ENCODE data around the gene DNER. TPM values are rescaled to one million over a fixed set of nuclear protein-coding genes. Genes with fewer than 3 reads are reported as not detected.

The DNER gene
- total RNA-seq, 1 experiment from 2014 or later, result 2.9 TPM

- Histone ChIP-seq H3K79me2 (ENCODE audit: insufficient read depth, low read length) (no peaks in the 10 kb centered on the region), H2AFZ (ENCODE audit: low read depth, low read length, poor library complexity, severe bottlenecking) (no peak overlapping the region), H3K4me2 (ENCODE audit: low read length) (no peak overlapping the region), H4K20me1 (ENCODE audit: insufficient read depth) (no peaks in the 10 kb centered on the region), H3K27ac (ENCODE audit: low read depth, low read length) (no peak overlapping the region), H3K9me2 (ENCODE audit: insufficient read depth) (no peaks in the 10 kb centered on the region), H3K4me1 (ENCODE audit: control insufficient read depth in 1 of 2, insufficient read depth in 2 of 2, low read length in 2 of 2) (no peaks in the 10 kb centered on the region), H3K9me3 (ENCODE audit: control insufficient read depth in 1 of 2, insufficient read depth in 1 of 2, low read depth in 1 of 2, low read length in 2 of 2) (no peaks in the 10 kb centered on the region), H3K4me3 (replicated peaks in 1 of 2; ENCODE audit: low read depth in 1 of 2, low read length in 2 of 2) (no peak overlapping the region), H3K9ac (ENCODE audit: low read length) (no peak overlapping the region), H3K27me3 (ENCODE audit: insufficient read depth, low read length) (no peaks in the 10 kb centered on the region), H3K36me3 (ENCODE audit: control insufficient read depth in 1 of 2, insufficient read depth in 2 of 2, low read length in 2 of 2) (no peaks in the 10 kb centered on the region)
- no TSS peak for BruUV-seq (replicated peaks)
- CTCF ChIA-PET, result no interaction called here
- RAD21 ChIA-PET (ENCODE audit: low non-redundant PET in 1 of 2, low total read pairs in 2 of 2, uncharacterized antibody in 2 of 2, unreplicated experiment in 2 of 2), result no interaction called here
- no peak for TF ChIP-seq JUND (IDR thresholded peaks at IDR 0.05)
- TF ChIP-seq RAD21 (IDR thresholded peaks at IDR 0.05; ENCODE audit: low read depth), result no peak
- TF ChIP-seq CBX3 (IDR thresholded peaks at IDR 0.05; ENCODE audit: low read depth), result no peak
- TF ChIP-seq SRF (IDR thresholded peaks at IDR 0.05; ENCODE audit: low read depth), result no peak
- no peak for TF ChIP-seq POLR2A (IDR thresholded peaks at IDR 0.05; ENCODE audit: borderline replicate concordance, extremely low read depth, insufficient read depth, insufficient read length)
- TF ChIP-seq SP1 (IDR thresholded peaks at IDR 0.05; ENCODE audit: low read depth), result no peak
- TF ChIP-seq SIN3A (IDR thresholded peaks at IDR 0.05; ENCODE audit: low read depth), result no peak
- TF ChIP-seq, protein P1, sequence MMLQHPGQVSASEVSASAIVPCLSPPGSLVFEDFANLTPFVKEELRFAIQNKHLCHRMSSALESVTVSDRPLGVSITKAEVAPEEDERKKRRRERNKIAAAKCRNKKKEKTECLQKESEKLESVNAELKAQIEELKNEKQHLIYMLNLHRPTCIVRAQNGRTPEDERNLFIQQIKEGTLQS (IDR thresholded peaks at IDR 0.05), result no peak
- TF ChIP-seq EZH2 (IDR thresholded peaks at IDR 0.05), result no peak
- TF ChIP-seq, protein P2, sequence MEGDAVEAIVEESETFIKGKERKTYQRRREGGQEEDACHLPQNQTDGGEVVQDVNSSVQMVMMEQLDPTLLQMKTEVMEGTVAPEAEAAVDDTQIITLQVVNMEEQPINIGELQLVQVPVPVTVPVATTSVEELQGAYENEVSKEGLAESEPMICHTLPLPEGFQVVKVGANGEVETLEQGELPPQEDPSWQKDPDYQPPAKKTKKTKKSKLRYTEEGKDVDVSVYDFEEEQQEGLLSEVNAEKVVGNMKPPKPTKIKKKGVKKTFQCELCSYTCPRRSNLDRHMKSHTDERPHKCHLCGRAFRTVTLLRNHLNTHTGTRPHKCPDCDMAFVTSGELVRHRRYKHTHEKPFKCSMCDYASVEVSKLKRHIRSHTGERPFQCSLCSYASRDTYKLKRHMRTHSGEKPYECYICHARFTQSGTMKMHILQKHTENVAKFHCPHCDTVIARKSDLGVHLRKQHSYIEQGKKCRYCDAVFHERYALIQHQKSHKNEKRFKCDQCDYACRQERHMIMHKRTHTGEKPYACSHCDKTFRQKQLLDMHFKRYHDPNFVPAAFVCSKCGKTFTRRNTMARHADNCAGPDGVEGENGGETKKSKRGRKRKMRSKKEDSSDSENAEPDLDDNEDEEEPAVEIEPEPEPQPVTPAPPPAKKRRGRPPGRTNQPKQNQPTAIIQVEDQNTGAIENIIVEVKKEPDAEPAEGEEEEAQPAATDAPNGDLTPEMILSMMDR (IDR thresholded peaks at IDR 0.05 in 2 of 3, conservative IDR thresholded peaks at IDR 0.05 in 1 of 3; ENCODE audit: borderline replicate concordance in 1 of 3, insufficient read depth in 1 of 3, low read depth in 2 of 3, low read length in 2 of 3), result no peak
- intact Hi-C loops (cut with micrococcal nuclease), result no loop called here
- no peak for DNase-seq (ENCODE audit: low read depth, low spot score)
- POLR2A ChIA-PET, result no interaction called here
- no peak for ATAC-seq
Measured at GRCh38 chr2:229514273-229514895, 200.0 kb downstream of the DNER start.

All from HCT116 (cell line).